ENCODE measurements around the gene ARL6.

The ARL6 gene

DNA sequence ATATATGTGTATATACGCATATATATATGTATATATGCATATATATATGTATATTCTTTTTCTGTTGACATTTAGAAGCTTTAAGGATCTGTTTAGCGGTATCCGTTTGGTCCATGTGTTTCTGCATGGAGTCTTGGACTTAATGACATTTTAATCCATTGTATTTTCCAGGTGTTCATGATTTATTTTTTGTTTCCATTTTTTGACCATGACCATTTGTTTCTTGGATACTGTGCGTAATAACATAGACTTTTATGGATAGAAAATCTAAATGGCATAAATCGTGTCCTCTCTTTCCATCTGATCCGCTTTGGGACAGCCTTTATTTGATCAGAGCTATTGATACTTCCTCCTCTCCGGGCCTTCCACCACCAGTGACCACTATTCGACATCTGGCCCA, 76.7 kb downstream of the ARL6 start (continued):
- no peak for TF ChIP-seq ARNTL (CRISPR knock-in tag; IDR thresholded peaks at IDR 0.05; ENCODE audit: borderline replicate concordance, low read depth)

DNA sequence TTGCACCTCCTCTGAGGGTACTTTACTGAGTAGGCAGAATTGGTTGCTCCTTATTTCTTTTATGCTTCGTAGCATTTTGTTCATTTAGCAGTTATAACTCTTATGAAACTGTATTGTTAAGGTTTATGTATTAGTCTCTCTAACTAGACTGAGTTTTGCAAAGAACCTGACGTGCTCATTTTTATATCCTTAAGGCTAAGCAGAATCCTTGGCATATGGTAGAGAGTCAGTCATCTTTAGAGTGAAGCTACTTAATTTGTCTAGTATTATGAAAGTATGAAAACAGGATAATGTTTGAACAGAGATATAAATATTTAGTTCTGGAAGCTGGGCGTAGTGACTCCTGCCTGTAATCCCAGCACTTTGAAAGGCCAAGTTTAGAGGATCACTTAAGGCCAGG, 77.4 kb downstream of the ARL6 start:
- no peak for TF ChIP-seq TCF4 (CRISPR knock-in tag; IDR thresholded peaks at IDR 0.05; ENCODE audit: borderline replicate concordance)
- TF ChIP-seq TOX (CRISPR knock-in tag; IDR thresholded peaks at IDR 0.05; ENCODE audit: borderline replicate concordance) = no peak
- TF ChIP-seq, protein P1, sequence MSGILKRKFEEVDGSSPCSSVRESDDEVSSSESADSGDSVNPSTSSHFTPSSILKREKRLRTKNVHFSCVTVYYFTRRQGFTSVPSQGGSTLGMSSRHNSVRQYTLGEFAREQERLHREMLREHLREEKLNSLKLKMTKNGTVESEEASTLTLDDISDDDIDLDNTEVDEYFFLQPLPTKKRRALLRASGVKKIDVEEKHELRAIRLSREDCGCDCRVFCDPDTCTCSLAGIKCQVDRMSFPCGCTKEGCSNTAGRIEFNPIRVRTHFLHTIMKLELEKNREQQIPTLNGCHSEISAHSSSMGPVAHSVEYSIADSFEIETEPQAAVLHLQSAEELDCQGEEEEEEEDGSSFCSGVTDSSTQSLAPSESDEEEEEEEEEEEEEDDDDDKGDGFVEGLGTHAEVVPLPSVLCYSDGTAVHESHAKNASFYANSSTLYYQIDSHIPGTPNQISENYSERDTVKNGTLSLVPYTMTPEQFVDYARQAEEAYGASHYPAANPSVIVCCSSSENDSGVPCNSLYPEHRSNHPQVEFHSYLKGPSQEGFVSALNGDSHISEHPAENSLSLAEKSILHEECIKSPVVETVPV (CRISPR knock-in tag; IDR thresholded peaks at IDR 0.05) = no peak
- no peak for TF ChIP-seq ZNF565 (CRISPR knock-in tag; conservative IDR thresholded peaks at IDR 0.05; ENCODE audit: low read depth)
- TF ChIP-seq GLIS3 (CRISPR knock-in tag; IDR thresholded peaks at IDR 0.05) = no peak
- TF ChIP-seq, protein P2, sequence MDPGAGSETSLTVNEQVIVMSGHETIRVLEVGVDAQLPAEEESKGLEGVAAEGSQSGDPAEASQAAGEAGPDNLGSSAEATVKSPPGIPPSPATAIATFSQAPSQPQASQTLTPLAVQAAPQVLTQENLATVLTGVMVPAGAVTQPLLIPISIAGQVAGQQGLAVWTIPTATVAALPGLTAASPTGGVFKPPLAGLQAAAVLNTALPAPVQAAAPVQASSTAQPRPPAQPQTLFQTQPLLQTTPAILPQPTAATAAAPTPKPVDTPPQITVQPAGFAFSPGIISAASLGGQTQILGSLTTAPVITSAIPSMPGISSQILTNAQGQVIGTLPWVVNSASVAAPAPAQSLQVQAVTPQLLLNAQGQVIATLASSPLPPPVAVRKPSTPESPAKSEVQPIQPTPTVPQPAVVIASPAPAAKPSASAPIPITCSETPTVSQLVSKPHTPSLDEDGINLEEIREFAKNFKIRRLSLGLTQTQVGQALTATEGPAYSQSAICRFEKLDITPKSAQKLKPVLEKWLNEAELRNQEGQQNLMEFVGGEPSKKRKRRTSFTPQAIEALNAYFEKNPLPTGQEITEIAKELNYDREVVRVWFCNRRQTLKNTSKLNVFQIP (CRISPR knock-in tag; IDR thresholded peaks at IDR 0.05; ENCODE audit: borderline replicate concordance, low read depth) = no peak
- no peak for TF ChIP-seq ZNF70 (CRISPR knock-in tag; IDR thresholded peaks at IDR 0.05)
- TF ChIP-seq CSDC2 (CRISPR knock-in tag; IDR thresholded peaks at IDR 0.05) = no peak
- TF ChIP-seq PPARA (CRISPR knock-in tag; IDR thresholded peaks at IDR 0.05; ENCODE audit: borderline replicate concordance) = no peak
- no peak for TF ChIP-seq CREB5 (CRISPR knock-in tag; IDR thresholded peaks at IDR 0.05; ENCODE audit: low read depth)
- no peak for TF ChIP-seq PATZ1 (CRISPR knock-in tag; IDR thresholded peaks at IDR 0.05; ENCODE audit: borderline replicate concordance)
- TF ChIP-seq SNAI2 (CRISPR knock-in tag; IDR thresholded peaks at IDR 0.05) = no peak
- ATAC-seq = no peak

- ATAC-seq = no peak
- no peak for TF ChIP-seq GLIS3 (CRISPR knock-in tag; IDR thresholded peaks at IDR 0.05)
- no peak for TF ChIP-seq ZNF70 (CRISPR knock-in tag; IDR thresholded peaks at IDR 0.05)
- TF ChIP-seq TOX (CRISPR knock-in tag; IDR thresholded peaks at IDR 0.05; ENCODE audit: borderline replicate concordance) = no peak
Measured at GRCh38 chr3:97848779-97849178, 84.2 kb downstream of the ARL6 start.
